Prostate gland (tissue), 2 donors: Measurements from ENCODE around the gene FBXL13. TPM values are rescaled to one million over a fixed set of nuclear protein-coding genes. Genes with fewer than 3 reads are reported as not detected.

Experiments used
- DNase-seq: peaks from one replicate; pipeline ENCODE4 v3.0.0-alpha.2; 2019; ENCODE audit warnings: low spot score
- H3K27ac ChIP-seq, 2 donors: fragments of 200-600 bp; sonication (generic); 2 replicates each; pipeline ENCODE4 v1.5.1; 2017 to 2019
- H3K27me3 ChIP-seq: fragments of 200-600 bp; sonication (generic); replicated peaks from 2 replicates; pipeline ENCODE4 v1.5.1; 2019; ENCODE audit not compliant: insufficient read depth
- H3K36me3 ChIP-seq, 2 donors: fragments of 200-600 bp; sonication (generic); 1 replicate in 1 of 2; 2 replicates in 1 of 2; pipeline versions ENCODE4 v1.5.1 to v1.8.1; 2017 to 2019
- H3K4me1 ChIP-seq: fragments of 200-600 bp; sonication (generic); replicated peaks from 2 replicates; pipeline ENCODE4 v1.5.1; 2019
- H3K4me3 ChIP-seq, 2 donors: fragments of 200-600 bp; sonication (generic); 2 replicates each; pipeline ENCODE4 v1.5.1; 2017 to 2019
- H3K9me3 ChIP-seq: fragments of 200-600 bp; sonication (generic); 2 replicates; pipeline ENCODE4 v1.5.1; 2017
- CTCF ChIP-seq, 4 experiments: fragments of 200-600 bp in 2 of 4; fragments of 450-650 bp in 2 of 4; sonication (generic) in 2 of 4; IDR thresholded peaks; 1 replicate in 3 of 4; 2 replicates in 1 of 4; pipeline ENCODE4 v1.5.1; 2016 to 2019; ENCODE audit warnings: antibody characterized with exemption in 4 of 4, mild to moderate bottlenecking in 2 of 4, moderate library complexity in 2 of 4
- POLR2A ChIP-seq: fragments of 450-650 bp; IDR thresholded peaks from one replicate; pipeline ENCODE4 v1.6.1; 2016; ENCODE audit warnings: antibody characterized with exemption, mild to moderate bottlenecking
- POLR2AphosphoS5 ChIP-seq: sonication (generic); formaldehyde crosslinking; IDR thresholded peaks from one replicate; pipeline ENCODE4 v1.6.1; 2017; ENCODE audit warnings: antibody characterized with exemption
- WGBS: methylation state at CpG from one replicate; pipeline ENCODE4 v1.1.5; 2018; 5-methylcytosine and 5-hydroxymethylcytosine counted together
- intact Hi-C: fragments of 100-400 bp; cut with DNase I; formaldehyde crosslinking; loops from one replicate; pipeline ENCODE4 v1.14.2; 2022
- total RNA-seq, 2 donors: library from RNA; depleted of rRNA; stranded (reverse); fragments of >200 nt; gene quantifications; one replicate each; pipeline ENCODE4 v1.1.0, GENCODE V29; 2016

The FBXL13 gene
- total RNA-seq, 2 donors from 2014 or later = 2.6 to 5.4 TPM

- Histone ChIP-seq H3K4me1 (no peaks in the 10 kb centered on the region), H3K4me3 (no peak overlapping the region), H3K9me3 (no peaks in the 10 kb centered on the region), H3K27me3 (no peaks in the 10 kb centered on the region), H3K36me3 (no peaks in the 10 kb centered on the region), H3K27ac (no peak overlapping the region)
- intact Hi-C loops = loop anchor here (10.0 kb wide), 2 partner anchors 55 to 205 kb away; partner anchors contain the start of gene LRRC17
- 83% methylated on average over 3 of the region's 3 CpGs for WGBS
- TF ChIP-seq CTCF (IDR thresholded peaks at IDR 0.05) (no peak), POLR2A (no peak), POLR2AphosphoS5 (no peak)
- no peak for DNase-seq
These were observed 214.8 kb downstream of the FBXL13 start for GRCh38 chr7:102859799-102860125.

GRCh38 chr7:102859084-102859798 is 215.4 kb downstream of the FBXL13 start:
- H3K36me3 ChIP-seq = no peaks in the 10 kb centered on the region
- H3K4me1 ChIP-seq = no peaks in the 10 kb centered on the region
- H3K9me3 ChIP-seq = no peaks in the 10 kb centered on the region
- TF ChIP-seq POLR2A (no peak), CTCF (IDR thresholded peaks at IDR 0.05) (no peak), POLR2AphosphoS5 (no peak)
- intact Hi-C loops = loop anchor here (10.0 kb wide), 2 partner anchors 56 to 206 kb away; partner anchors contain the start of gene LRRC17
- WGBS = 8% methylated on average over 4 of the region's 4 CpGs
- H3K27ac ChIP-seq = peak overlapping the region in 1 of 2 donors; percentile 8
- H3K27me3 ChIP-seq = no peaks in the 10 kb centered on the region
- DNase-seq = no peak
- H3K4me3 ChIP-seq = no peak overlapping the region

DNA sequence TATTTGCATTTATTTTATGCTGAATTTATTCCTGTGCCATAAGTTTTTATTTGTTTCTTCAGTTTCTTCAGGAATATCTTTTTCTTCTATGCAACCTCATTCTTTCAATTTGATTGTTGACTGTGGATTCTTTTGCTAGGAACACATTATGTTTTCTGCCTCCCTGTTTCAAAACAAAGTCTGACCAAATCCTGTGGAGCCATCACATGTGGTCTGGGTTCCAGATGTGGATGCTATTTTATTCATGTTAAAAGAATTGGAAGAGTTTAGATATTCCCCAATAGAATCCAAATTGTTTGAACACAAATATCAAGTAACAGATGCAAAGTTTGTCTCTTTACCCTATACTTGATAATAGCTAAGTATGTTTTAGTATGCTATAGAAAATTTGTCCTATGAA is 218.6 kb downstream of the FBXL13 start:
- Histone ChIP-seq H3K27ac (no peak overlapping the region), H3K9me3 (no peaks in the 10 kb centered on the region), H3K27me3 (no peaks in the 10 kb centered on the region), H3K4me1 (no peaks in the 10 kb centered on the region), H3K36me3 (no peaks in the 10 kb centered on the region), H3K4me3 (no peak overlapping the region)
- TF ChIP-seq CTCF (IDR thresholded peaks at IDR 0.05) (no peak), POLR2AphosphoS5 (no peak)
- DNase-seq = no peak
- intact Hi-C loops = loop anchor here (10.0 kb wide), 2 partner anchors 59 to 209 kb away; partner anchors contain the start of gene LRRC17

GRCh38 chr7:102849538-102849937 is 225.1 kb downstream of the FBXL13 start:
- TF ChIP-seq POLR2AphosphoS5 = no peak
- no peak for TF ChIP-seq CTCF (IDR thresholded peaks at IDR 0.05)
- TF ChIP-seq POLR2A = no peak
- Histone ChIP-seq H3K27ac (no peak overlapping the region), H3K27me3 (no peaks in the 10 kb centered on the region), H3K4me3 (no peak overlapping the region), H3K9me3 (no peaks in the 10 kb centered on the region), H3K36me3 (no peaks in the 10 kb centered on the region), H3K4me1 (no peaks in the 10 kb centered on the region)
- intact Hi-C loops = no loop called here
- no peak for DNase-seq
- WGBS = 75% methylated on average over 3 of the region's 3 CpGs

GRCh38 chr7:102849079-102849478 is 225.5 kb downstream of the FBXL13 start:
- intact Hi-C loops = no loop called here
- Histone ChIP-seq H3K27me3 (no peaks in the 10 kb centered on the region), H3K4me1 (no peaks in the 10 kb centered on the region), H3K27ac (no peak overlapping the region), H3K36me3 (no peaks in the 10 kb centered on the region), H3K4me3 (no peak overlapping the region), H3K9me3 (no peaks in the 10 kb centered on the region)
- WGBS = 61% methylated on average over 5 of the region's 5 CpGs
- DNase-seq = no peak
- TF ChIP-seq POLR2AphosphoS5 (no peak), CTCF (IDR thresholded peaks at IDR 0.05) (no peak), POLR2A (no peak)
